ENCODE measurements around the gene PRDX3.

PRDX3 gene

DNA sequence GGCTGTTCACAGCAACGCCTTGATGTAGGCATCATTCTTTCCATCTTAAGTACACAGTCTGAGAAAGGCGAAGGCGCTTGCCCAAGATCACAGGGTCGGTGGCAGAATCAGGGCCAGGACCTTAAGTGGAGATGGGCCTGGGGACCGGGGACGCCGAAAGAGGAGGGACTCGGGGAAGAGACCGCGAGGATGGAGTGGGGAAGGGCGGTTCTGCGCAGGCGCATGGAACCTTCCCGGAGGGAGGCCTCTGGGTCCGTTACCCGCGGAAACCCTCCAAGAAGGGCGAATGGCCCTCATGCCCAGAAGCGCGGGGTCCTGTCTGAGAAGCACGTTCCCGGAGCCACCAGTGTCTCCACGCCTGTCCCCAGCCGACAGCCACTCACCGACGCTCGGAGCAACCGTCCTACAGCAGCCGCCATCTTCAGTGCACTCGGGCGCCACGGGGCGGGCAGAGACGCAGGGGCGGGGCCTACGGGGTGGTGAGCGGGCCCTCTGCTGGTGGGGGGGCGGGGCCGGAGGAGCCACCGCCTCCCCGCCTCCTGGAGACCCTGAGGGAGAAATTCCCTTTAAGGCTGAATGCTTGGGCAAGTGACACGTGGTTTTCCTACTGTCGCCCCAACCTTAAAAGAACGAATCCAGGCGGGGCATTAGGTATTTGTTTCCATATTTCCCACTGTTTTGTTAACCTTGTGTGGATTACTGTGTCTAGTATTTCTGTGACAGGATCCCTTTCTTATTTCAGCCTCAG lies at the start of gene PRDX3:
TSS of gene PRDX3 (minus strand) at position 441 of the 748 bp plus-strand sequence. CDS start at position 419, 22 bp downstream.
- peak; percentile 64 for DNase-seq

- no peak for DNase-seq
Observed at GRCh38 chr10:119227825-119228224, 49.2 kb upstream of the PRDX3 start.

- no peak for DNase-seq
Observed at GRCh38 chr10:119225083-119225658, 46.6 kb upstream of the PRDX3 start.

DNA sequence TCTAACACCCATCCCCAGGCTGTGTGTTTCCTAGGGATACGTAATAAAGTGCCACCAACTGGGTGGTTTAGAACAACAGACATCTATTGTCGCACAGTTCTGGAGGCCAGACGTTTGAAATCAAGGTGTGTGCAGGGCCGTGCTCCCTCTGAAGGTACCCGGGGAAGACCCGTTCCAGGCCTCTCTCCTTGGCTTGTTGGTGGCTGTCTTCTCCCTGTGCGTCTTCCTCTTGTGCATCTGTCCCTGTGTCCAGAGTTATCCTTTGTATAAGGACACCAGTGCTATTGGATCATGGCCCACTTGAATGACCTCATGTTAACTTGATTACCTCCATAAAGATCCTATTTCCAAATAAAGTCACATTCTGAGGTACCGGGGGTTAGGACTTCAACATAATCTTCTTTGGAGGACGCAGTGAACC lies 44.4 kb upstream of the PRDX3 start:
- DNase-seq: no peak

GRCh38 chr10:119222537-119222936 lies 43.9 kb upstream of the PRDX3 start:
- no peak for DNase-seq

GRCh38 chr10:119221666-119222065 lies 43.1 kb upstream of the PRDX3 start:
- DNase-seq: no peak

DNA sequence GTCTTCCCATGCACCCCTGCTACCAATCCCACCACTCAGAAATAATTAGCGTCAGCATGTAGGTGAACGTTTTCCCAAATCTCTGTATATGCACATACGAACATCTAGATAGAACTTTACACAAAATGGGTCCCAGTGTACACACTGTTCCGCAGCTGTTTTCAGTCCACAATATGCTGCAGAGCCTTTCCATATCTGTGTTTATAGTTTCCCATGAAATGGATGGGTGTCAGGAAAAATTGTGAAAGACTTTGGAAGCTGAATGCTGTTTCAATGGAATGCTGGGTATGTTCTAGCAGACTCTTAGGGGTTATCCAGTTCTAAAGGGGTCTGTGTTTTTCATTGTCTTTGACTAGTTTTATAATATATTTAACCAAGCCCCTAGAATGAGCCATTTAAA lies 42.6 kb upstream of the PRDX3 start:
- no peak for DNase-seq

- no peak for DNase-seq
Observed at GRCh38 chr10:119219871-119220270, 41.3 kb upstream of the PRDX3 start.

DNA sequence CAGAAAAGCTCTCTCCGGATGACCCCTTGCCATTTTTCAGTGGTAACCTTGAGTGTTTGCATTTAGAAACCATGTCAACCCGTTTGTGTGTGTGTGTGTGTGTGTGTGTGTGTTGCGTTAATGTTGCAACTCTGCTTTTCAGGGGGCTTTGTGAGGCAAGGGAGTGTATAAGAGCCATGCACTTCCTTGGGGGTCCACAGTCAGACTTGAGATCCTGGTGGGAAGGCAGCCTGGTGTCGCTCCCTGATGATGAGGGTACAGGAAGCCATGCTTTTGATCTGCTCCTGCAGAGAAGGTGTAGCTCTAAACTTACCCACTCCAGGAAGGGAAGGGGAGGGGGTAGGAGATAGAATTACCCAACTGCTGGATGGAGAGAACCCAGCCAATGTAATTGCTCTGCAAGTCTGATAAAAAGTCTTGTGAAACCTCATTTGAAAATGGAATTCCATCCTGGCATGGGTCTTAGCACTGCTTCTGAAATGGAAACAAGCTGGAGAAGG lies 39.4 kb upstream of the PRDX3 start:
- DNase-seq: peak; percentile 22

DNA sequence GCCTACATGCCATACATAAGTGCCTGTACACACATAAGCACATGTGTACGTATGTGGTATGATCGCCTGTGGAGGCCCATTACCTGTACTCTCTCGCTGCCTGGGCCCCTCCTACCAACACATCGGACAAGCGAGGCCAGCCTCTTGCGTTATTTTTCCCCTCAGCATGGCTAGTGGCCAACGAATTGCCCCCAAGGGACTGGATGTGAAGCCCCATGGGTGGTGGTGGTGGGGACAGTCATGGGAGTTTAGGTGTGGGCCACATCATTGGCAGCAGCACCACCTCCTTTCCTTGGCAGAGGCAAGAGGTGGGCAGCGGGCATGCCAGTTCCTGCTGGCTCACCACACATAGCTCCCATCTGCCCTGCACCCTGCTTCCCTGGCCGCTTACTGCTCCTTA lies 38.8 kb upstream of the PRDX3 start:
- no peak for DNase-seq

GRCh38 chr10:119216127-119216526 lies 37.5 kb upstream of the PRDX3 start:
- DNase-seq: no peak

DNA sequence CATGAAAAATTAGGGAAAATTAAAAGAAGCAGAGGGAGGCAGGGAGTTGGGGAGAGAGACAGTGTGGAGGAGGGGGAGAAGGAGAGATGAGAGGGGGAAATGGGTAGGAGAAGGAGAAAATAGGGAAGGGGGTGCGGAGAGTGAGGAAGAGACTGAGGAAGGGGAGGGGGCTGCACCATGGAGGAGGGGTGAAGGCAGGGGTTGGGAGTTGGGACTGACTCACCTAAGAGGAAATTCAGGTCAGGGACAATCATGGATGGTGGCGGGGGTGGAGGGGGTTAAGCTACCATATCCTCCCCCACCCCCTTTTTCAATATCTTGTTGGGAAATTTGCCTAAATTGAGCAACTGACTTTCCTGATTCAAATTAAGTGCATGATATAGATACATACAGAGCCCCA lies 36.8 kb upstream of the PRDX3 start:
- DNase-seq: no peak

DNA sequence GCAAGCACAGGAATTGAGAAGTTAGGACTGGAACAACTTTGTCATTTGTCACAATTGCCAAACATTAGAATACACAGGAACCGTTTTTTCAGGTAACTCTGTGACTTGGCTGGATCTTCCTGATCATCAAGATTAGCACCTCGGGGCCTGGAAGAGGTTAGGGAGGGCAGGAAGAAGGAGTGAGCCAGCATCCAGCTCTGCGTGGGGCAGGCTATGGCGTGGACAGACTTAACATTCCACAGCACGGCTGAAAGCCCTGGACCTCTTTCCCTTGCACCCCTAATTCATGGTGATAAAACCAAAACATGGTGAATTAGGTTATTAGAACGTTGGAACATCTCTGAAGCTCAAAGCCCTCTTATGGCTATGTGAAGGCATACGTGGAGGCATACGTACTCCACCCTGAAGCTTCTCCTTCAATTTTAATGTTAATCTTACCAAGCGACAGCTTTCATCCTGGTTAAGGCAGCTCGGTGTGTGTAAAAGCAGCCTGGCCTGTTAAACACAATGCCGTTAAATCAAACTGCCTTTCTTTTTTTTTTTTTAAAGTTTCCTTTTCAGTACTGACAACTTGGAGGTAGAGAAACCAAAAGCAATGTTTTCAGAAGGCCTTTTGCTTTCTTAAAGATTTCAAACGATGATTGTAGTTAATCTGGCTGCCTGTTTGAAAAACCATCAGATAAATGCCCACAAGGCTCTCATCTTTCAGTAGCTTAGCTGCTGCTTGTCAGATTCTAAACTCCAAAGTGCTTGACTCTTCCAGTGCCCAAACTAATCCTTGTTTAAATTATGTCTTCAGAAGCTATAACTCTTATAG lies 33.2 kb upstream of the PRDX3 start:
- no peak for DNase-seq

- no peak for DNase-seq
Observed at GRCh38 chr10:119211176-119211575, 32.6 kb upstream of the PRDX3 start.

DNA sequence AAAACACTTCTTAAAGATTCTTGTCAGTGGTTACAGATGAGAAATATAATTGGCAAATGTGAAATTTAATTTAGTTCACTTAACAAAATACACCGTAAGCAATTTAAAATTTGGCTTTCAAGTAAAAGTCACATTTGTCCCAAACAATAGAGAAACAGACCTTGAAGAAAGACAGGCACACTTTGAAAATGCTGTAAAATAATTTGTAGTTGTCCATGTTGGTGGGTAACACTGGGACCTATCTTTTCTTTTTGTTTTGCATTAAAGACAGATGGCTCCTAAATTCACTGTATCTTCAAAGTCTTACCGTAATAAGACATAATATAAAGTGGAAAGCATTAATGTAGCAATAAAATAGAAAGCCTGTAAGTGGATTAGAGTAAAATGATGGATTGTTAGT lies 32.0 kb upstream of the PRDX3 start:
- DNase-seq: no peak

GRCh38 chr10:119209736-119210355 lies 31.2 kb upstream of the PRDX3 start:
- no peak for DNase-seq

DNA sequence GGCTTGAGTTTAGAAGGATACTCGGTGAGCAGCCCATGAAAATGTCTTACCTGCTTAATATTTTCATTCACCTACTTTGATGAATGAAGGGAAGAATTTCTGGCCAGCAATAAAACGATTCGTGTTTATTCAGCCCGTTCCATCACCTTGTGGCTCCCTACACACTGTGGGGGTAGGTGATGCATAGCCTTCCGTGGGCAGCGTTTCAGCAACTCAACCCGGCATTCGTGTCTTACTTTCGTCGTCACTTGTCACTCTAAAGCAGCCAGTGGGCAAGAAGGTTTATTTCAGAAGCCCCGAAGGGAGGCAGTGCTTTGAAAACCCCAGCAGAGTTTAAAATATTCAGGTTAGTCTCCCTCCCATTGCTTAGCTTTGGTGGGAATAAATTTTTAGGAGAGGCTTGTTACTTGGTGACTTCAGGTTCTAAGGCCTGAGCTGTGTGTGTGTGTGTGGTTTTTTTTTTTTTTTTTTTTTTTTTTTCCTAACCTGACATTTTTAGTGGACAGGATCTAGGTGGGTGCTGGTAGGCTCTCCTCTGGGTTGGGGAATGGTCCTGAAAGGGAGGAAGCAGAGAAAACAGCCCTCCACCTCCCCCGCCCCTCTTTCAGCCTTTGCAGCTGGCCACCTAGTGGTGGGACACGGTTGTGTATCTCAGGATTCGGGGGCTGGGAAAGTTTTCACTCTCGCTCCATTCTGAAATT lies 30.6 kb upstream of the PRDX3 start:
- no peak for DNase-seq

DNA sequence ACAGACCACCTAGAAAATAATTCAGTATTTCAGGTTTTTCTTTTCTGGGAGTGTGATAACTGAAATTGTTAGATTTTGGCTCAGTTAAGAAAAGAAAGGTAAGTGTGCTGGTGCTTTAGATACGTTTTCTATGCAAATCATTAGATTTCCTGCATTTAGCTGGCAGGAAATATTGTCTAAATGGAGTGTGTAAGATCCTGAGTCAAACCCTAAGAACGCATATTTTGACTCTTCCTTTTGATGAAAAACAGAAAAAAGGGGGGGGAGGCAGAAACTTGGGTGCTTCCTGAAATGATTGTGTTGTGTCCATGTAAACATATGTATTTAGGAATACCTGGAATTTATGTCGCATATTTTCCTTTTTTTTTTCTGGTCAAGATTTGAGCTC lies 29.9 kb upstream of the PRDX3 start:
- DNase-seq: no peak

- DNase-seq: no peak
Observed at GRCh38 chr10:119207713-119208552, 29.3 kb upstream of the PRDX3 start.

DNA sequence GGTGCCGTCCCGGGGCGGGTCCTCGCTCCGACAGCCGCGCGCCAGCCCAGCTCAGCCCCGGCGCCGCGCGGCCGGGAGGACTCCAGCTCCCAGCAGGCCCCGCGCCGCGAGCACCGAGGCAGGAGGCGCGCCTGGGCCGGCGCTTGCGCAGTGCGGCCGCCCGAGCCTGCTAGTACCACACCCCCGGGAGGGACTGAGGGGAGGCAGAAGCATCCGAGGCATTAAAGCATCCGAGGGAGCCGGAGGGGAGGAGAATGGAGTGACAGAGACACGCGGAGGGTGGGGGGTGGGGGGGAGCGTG lies 28.7 kb upstream of the PRDX3 start, which contains the start of gene GRK5:
TSS of gene GRK5 (plus strand) at position 206 of the 301 bp plus-strand sequence. CDS start 347 bp downstream, outside the sequence.
- peak; percentile 84 for DNase-seq

DNA sequence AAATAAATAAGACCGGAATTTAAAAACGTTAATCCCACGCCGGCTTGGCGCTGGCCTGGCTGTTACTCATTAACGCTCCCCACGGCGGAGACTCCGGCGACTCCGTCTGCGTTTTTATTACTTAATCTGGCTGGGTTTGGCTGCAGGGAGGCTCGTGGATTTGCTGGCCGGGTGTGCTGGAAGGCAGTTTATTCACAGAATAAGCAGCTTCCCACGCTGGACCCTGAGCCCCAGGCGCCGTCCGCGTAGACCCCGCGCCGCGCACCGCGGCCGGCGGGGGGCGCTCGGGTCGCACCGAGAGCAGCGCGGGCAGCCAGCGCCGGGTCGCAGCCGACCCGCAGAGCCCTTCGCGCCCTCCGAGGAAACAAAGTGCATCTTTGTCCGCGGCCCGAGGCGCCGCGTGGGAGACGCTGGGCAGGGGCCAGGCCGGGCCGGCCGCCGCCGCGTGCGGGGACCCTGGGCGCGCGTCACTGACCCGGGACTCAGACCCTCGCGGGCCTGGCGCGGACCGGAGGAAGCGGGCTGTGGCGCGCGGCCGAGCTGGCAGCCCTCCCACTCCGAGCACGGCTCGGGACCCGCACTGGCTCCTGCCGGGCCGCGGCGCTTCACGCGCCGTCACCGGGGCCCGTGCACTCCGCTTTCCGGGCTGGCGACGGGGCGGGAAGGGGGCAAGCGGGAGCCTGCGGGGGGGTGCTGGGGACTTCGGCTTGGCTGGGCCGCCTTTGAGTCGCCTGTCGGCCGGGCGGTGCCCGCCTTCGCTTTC lies 28.2 kb upstream of the PRDX3 start:
- DNase-seq: peak; percentile 26
